HG03469 (cell line): ENCODE data around the gene NMNAT3.

ENCODE experiments used
- ATAC-seq: cut with Tn5 transposase; IDR thresholded peaks from one replicate; pipeline ENCODE4 v1.9.1; 2021; ENCODE audit warnings: mild to moderate bottlenecking, moderate library complexity, moderate number of reproducible peaks; ENCODE audit not compliant: unreplicated experiment

The NMNAT3 gene

GRCh38 chr3:139524841-139525636 is 152.7 kb downstream of the NMNAT3 start:
- ATAC-seq = no peak

- no peak for ATAC-seq
Observed at GRCh38 chr3:139523718-139524117, 154.1 kb downstream of the NMNAT3 start.

GRCh38 chr3:139523166-139523565 is 154.6 kb downstream of the NMNAT3 start:
- no peak for ATAC-seq

GRCh38 chr3:139522421-139522820 is 155.4 kb downstream of the NMNAT3 start:
- no peak for ATAC-seq

GRCh38 chr3:139521816-139522215 is 156.0 kb downstream of the NMNAT3 start:
- ATAC-seq = no peak

GRCh38 chr3:139521144-139521543 is 156.6 kb downstream of the NMNAT3 start:
- no peak for ATAC-seq

- ATAC-seq = no peak
Observed at GRCh38 chr3:139519998-139520737, 157.6 kb downstream of the NMNAT3 start.

GRCh38 chr3:139518926-139519842 is 158.6 kb downstream of the NMNAT3 start:
- ATAC-seq = no peak

- ATAC-seq = no peak
Observed at GRCh38 chr3:139518306-139518705, 159.5 kb downstream of the NMNAT3 start.

GRCh38 chr3:139517321-139518065 is 160.3 kb downstream of the NMNAT3 start:
- ATAC-seq = no peak

- ATAC-seq = no peak
Observed at GRCh38 chr3:139514741-139515140, 163.0 kb downstream of the NMNAT3 start.
